K562 (cell line): Measurements from ENCODE around the gene ZNF593OS. TPM values are rescaled to one million over a fixed set of nuclear protein-coding genes. Genes with fewer than 3 reads are reported as not detected.

Source experiments
- CC2D1A ChIP-seq: fragments of 450-650 bp; IDR thresholded peaks from 2 replicates; pipeline ENCODE4 v1.6.1; 2017; ENCODE audit warnings: mild to moderate bottlenecking
- CHD2 ChIP-seq: IDR thresholded peaks from 2 replicates; pipeline ENCODE4 v1.6.1; 2011; ENCODE audit warnings: low read depth, low read length
- KDM2B ChIP-seq: fragments of 250-450 bp; sonication (Bioruptor Pico); IDR thresholded peaks from 2 replicates; pipeline ENCODE4 v1.8.0; 2021; ENCODE audit warnings: mild to moderate bottlenecking, moderate library complexity
- NR4A1 ChIP-seq, 2 experiments: fragments of 250-450 bp in 1 of 2; fragments of 450-650 bp in 1 of 2; sonication (Bioruptor Pico) in 1 of 2; IDR thresholded peaks; 2 replicates each; pipeline versions ENCODE4 v1.4.0 to v1.6.1; 2016 to 2020; ENCODE audit warnings: mild to moderate bottlenecking in 2 of 2, missing compliant biosample characterization in 1 of 2, missing genetic modification characterization in 1 of 2, moderate library complexity in 1 of 2
- POLR3G ChIP-seq: IDR thresholded peaks from 2 replicates; pipeline ENCODE4 v1.6.1; 2011; ENCODE audit not compliant: insufficient read length, insufficient replicate concordance; ENCODE audit errors: extremely low read depth
- SMC3 ChIP-seq: conservative IDR thresholded peaks from 2 replicates; pipeline ENCODE4 v1.6.1; 2011; ENCODE audit warnings: low read depth, low read length, improper control_type of control experiment; ENCODE audit not compliant: insufficient read depth
- STAT6 ChIP-seq: sonication (generic); formaldehyde crosslinking; IDR thresholded peaks from 2 replicates; pipeline ENCODE4 v1.8.1; 2023; ENCODE audit warnings: mild to moderate bottlenecking, missing genetic modification reagents
- TGIF2 ChIP-seq: sonication (generic); formaldehyde crosslinking; IDR thresholded peaks from 2 replicates; pipeline ENCODE4 v1.8.1; 2022; ENCODE audit warnings: mild to moderate bottlenecking, missing genetic modification reagents, moderate library complexity
- ZBTB5 ChIP-seq: fragments of 450-650 bp; IDR thresholded peaks from 2 replicates; pipeline ENCODE4 v1.6.1; 2017; ENCODE audit warnings: antibody characterized with exemption
- ZNF384 ChIP-seq: IDR thresholded peaks from 2 replicates; pipeline ENCODE4 v1.6.1; 2012; ENCODE audit warnings: low read depth, low read length, improper control_type of control experiment
- ZNF695 ChIP-seq: fragments of 450-650 bp; formaldehyde crosslinking; IDR thresholded peaks from 2 replicates; pipeline ENCODE4 v1.4.0; 2020; ENCODE audit warnings: mild to moderate bottlenecking, moderate library complexity
- ZNF717 ChIP-seq: fragments of 250-450 bp; sonication (Bioruptor Pico); IDR thresholded peaks from 2 replicates; pipeline ENCODE4 v1.5.0; 2021
- ZNF75A ChIP-seq: fragments of 450-650 bp; formaldehyde crosslinking; IDR thresholded peaks from 2 replicates; pipeline ENCODE4 v1.4.0; 2020; ENCODE audit warnings: mild to moderate bottlenecking
- polyA plus RNA-seq, 8 experiments: library from polyadenylated mRNA; depleted of rRNA in 4 of 8; stranded (reverse) in 5 of 8; unstranded in 3 of 8; fragments of >200 nt; fragmentation: Nextera tagmentation in 2 of 8; fragmentation: Illumina TruSeq in 1 of 8; extraction: Ambion mirVana in 2 of 8; extraction: Trizol in 1 of 8; gene quantifications; 2 replicates each; pipeline versions ENCODE4 v1.2.1 to v1.2.3, GENCODE V29; 2011 to 2014; ENCODE audit warnings: inconsistent platforms in 1 of 8, missing spikeins in 1 of 8
- total RNA-seq, 7 experiments: library from RNA; depleted of rRNA in 6 of 7; stranded (reverse); fragments of >200 nt in 6 of 7; fragmentation: Illumina TruSeq in 2 of 7; extraction: Trizol in 2 of 7; gene quantifications; 2 replicates each; pipeline versions ENCODE4 v1.2.1 to v1.2.3, GENCODE V29; 2011 to 2021; ENCODE audit warnings: low replicate concordance in 1 of 7

The ZNF593OS gene
- total and polyA plus RNA-seq, 9 of the 15 experiments (the other 6 are each of a cell fraction or from before 2014, with no cell fraction given): 0.24 to 0.27 TPM; not detected in 7

GRCh38 chr1:26164036-26164860 is 7.4 kb downstream of the ZNF593OS start (continued):
- TF ChIP-seq ZNF695 (no peak), STAT6 (CRISPR knock-in tag) (no peak), ZNF75A (CRISPR knock-in tag) (no peak), POLR3G (no peak), SMC3 (peak; percentile 82), KDM2B (CRISPR knock-in tag) (peak; percentile 57; the same call in 1 of the 2 replicates), ZBTB5 (no peak), NR4A1 (CRISPR knock-in tag; IDR thresholded peaks at IDR 0.05) (no peak), NR4A1 (tag; IDR thresholded peaks at IDR 0.05) (peak; percentile 80), ZNF717 (CRISPR knock-in tag) (no peak), CC2D1A (no peak), ZNF384 (no peak), CHD2 (no peak), TGIF2 (no peak)
